IPS-18a (cell line): ENCODE measurements around the gene GPR68.
"Not testable (repeated sequence)": the region's sequence is repeated elsewhere in the genome, so short reads cannot be mapped to it uniquely, and the experiment has no call there.

Source experiments
- H3K27ac ChIP-seq: one replicate; pipeline ENCODE4 v1.5.1; 2013; ENCODE audit warnings: low read length
- H3K27me3 ChIP-seq: one replicate; pipeline ENCODE4 v1.6.1; 2013; ENCODE audit warnings: mild to moderate bottlenecking, low read length; ENCODE audit not compliant: control insufficient read depth, insufficient read depth
- H3K36me3 ChIP-seq: one replicate; pipeline ENCODE4 v1.6.1; 2013; ENCODE audit warnings: low read depth, low read length; ENCODE audit not compliant: control insufficient read depth
- H3K4me1 ChIP-seq: one replicate; pipeline ENCODE4 v1.6.1; 2013; ENCODE audit warnings: low read depth, low read length; ENCODE audit not compliant: control insufficient read depth
- H3K4me3 ChIP-seq: one replicate; pipeline ENCODE4 v1.5.1; 2013; ENCODE audit warnings: low read length
- H3K9ac ChIP-seq: one replicate; pipeline ENCODE4 v1.6.1; 2013; ENCODE audit warnings: mild to moderate bottlenecking, low read length, moderate library complexity
- H3K9me3 ChIP-seq: one replicate; pipeline ENCODE4 v1.6.1; 2013; ENCODE audit warnings: low read depth, low read length; ENCODE audit not compliant: control insufficient read depth

GPR68 gene

GRCh38 chr14:91202234-91202974, 42.1 kb downstream of the GPR68 start:
- Histone ChIP-seq H3K27ac (no peak overlapping the region), H3K9me3 (no peaks in the 10 kb centered on the region), H3K36me3 (peaks cover 8% of the 10 kb centered on the region), H3K4me3 (no peak overlapping the region), H3K4me1 (no peaks in the 10 kb centered on the region), H3K27me3 (no peaks in the 10 kb centered on the region), H3K9ac (no peak overlapping the region)

GRCh38 chr14:91200802-91201201, 43.7 kb downstream of the GPR68 start:
- not testable (repeated sequence) for H3K4me1 ChIP-seq, H3K4me3 ChIP-seq, H3K9me3 ChIP-seq, H3K36me3 ChIP-seq, H3K9ac ChIP-seq, H3K27me3 ChIP-seq, H3K27ac ChIP-seq

- Histone ChIP-seq H3K9ac (no peak overlapping the region), H3K4me3 (no peak overlapping the region), H3K4me1 (no peaks in the 10 kb centered on the region), H3K36me3 (no peaks in the 10 kb centered on the region), H3K9me3 (no peaks in the 10 kb centered on the region), H3K27ac (no peak overlapping the region), H3K27me3 (no peaks in the 10 kb centered on the region)
These were observed 46.9 kb downstream of the GPR68 start for GRCh38 chr14:91197631-91198030.

DNA sequence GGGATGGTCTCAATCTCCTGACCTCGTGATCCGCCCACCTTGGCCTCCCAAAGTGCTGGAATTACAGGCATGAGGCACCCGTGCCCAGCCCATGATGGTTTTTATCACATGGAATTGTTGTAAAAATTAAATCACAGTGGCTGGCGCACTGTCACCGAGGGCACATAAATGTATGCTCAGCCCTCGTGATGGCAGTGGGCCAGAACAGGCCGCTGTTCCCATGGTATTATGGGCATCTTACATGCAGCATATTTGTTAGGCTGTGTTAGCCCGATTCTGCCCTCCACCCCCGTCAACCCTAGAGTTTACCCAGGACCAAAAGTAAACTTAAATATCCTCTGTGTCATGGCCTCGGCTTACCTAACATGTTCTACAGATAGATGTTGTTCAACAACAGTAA, 48.6 kb downstream of the GPR68 start:
- Histone ChIP-seq H3K27ac (no peak overlapping the region), H3K4me3 (no peak overlapping the region), H3K36me3 (no peaks in the 10 kb centered on the region), H3K9ac (no peak overlapping the region), H3K9me3 (no peaks in the 10 kb centered on the region), H3K4me1 (no peaks in the 10 kb centered on the region), H3K27me3 (no peaks in the 10 kb centered on the region)

GRCh38 chr14:91193069-91193468, 51.4 kb downstream of the GPR68 start:
- Histone ChIP-seq H3K36me3 (peaks cover 6% of the 10 kb centered on the region), H3K9me3 (no peaks in the 10 kb centered on the region), H3K27ac (no peak overlapping the region), H3K4me1 (no peaks in the 10 kb centered on the region), H3K27me3 (no peaks in the 10 kb centered on the region), H3K9ac (no peak overlapping the region), H3K4me3 (no peak overlapping the region)

GRCh38 chr14:91190853-91191252, 53.7 kb downstream of the GPR68 start:
- Histone ChIP-seq H3K27me3 (no peaks in the 10 kb centered on the region), H3K36me3 (peaks cover 6% of the 10 kb centered on the region), H3K27ac (no peak overlapping the region), H3K9me3 (no peaks in the 10 kb centered on the region), H3K4me1 (no peaks in the 10 kb centered on the region), H3K9ac (no peak overlapping the region), H3K4me3 (no peak overlapping the region)

- Histone ChIP-seq H3K27me3 (no peaks in the 10 kb centered on the region), H3K9me3 (no peaks in the 10 kb centered on the region), H3K27ac (no peak overlapping the region), H3K36me3 (peaks cover 6% of the 10 kb centered on the region), H3K9ac (no peak overlapping the region), H3K4me1 (no peaks in the 10 kb centered on the region), H3K4me3 (no peak overlapping the region)
These were observed 57.2 kb downstream of the GPR68 start for GRCh38 chr14:91187271-91187670.

DNA sequence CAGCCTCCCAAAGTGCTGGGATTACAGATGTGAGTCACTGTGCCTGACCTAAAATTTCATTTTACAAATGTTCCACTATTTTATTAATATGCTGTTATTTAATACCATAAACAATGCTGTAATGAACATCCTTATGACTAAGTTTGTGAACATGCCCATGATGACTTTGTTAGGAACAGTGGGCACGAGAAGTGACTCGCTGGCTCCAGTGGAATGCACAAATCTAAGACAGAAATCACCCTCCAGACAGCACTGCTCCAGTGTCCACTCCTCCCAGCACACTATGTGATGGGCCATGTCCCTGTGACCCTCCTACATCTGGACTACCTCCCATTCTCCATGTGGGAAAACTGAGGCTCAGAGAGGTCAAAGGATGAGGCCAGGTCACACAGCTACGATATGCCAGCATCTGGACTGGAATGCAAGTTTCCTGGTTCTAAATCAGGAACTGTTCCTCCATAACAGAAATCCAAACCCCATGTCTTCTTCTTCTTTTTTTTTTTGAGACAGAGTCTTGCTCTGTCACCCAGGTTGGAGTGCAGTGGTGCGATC, 57.9 kb downstream of the GPR68 start:
- Histone ChIP-seq H3K4me3 (no peak overlapping the region), H3K9me3 (no peaks in the 10 kb centered on the region), H3K9ac (no peak overlapping the region), H3K4me1 (no peaks in the 10 kb centered on the region), H3K27me3 (no peaks in the 10 kb centered on the region), H3K36me3 (peaks cover 6% of the 10 kb centered on the region), H3K27ac (no peak overlapping the region)

- peaks cover 9% of the 10 kb centered on the region for H3K36me3 ChIP-seq
- no peak overlapping the region for H3K27ac ChIP-seq
- no peaks in the 10 kb centered on the region for H3K9me3 ChIP-seq
- H3K4me1 ChIP-seq, result no peaks in the 10 kb centered on the region
- no peaks in the 10 kb centered on the region for H3K27me3 ChIP-seq
- no peak overlapping the region for H3K9ac ChIP-seq
- no peak overlapping the region for H3K4me3 ChIP-seq
These were observed 58.8 kb downstream of the GPR68 start for GRCh38 chr14:91185721-91186120.

GRCh38 chr14:91184559-91184958, 59.9 kb downstream of the GPR68 start:
- peaks cover 9% of the 10 kb centered on the region for H3K36me3 ChIP-seq
- no peak overlapping the region for H3K27ac ChIP-seq
- H3K27me3 ChIP-seq, result no peaks in the 10 kb centered on the region
- H3K9ac ChIP-seq, result no peak overlapping the region
- no peaks in the 10 kb centered on the region for H3K9me3 ChIP-seq
- H3K4me1 ChIP-seq, result no peaks in the 10 kb centered on the region
- no peak overlapping the region for H3K4me3 ChIP-seq

DNA sequence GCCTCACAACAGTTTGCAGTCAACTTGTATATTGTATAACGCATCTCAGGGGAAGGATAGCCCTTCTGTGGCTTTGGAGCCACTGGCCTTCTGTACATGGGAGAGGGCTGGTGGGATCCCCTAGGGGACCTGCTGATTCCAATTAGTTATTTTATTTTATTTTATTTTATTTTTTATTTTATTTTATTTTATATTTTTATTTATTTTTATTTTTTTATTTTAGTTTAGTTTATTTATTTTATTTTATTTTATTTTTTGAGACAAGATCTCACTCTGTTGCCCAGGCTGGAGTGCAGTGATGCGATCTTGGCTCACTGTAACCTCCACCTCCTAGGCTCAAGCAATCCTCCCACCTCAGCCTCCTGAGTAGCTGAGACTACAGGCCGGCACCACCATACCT, 61.8 kb downstream of the GPR68 start:
- H3K4me1 ChIP-seq, H3K27ac ChIP-seq, H3K27me3 ChIP-seq, H3K9me3 ChIP-seq, H3K9ac ChIP-seq, H3K36me3 ChIP-seq, H3K4me3 ChIP-seq: not testable (repeated sequence)
